GM11168 (cell line): Measurements from ENCODE around the gene SPX.

Experiments
- in situ Hi-C: fragments of 300-500 bp; cut with MboI; formaldehyde crosslinking; loops from one replicate; pipeline ENCODE4 v1.12.0; 2022; ENCODE audit warnings: low sequenced_read_pairs; ENCODE audit not compliant: unreplicated experiment

The SPX gene

DNA sequence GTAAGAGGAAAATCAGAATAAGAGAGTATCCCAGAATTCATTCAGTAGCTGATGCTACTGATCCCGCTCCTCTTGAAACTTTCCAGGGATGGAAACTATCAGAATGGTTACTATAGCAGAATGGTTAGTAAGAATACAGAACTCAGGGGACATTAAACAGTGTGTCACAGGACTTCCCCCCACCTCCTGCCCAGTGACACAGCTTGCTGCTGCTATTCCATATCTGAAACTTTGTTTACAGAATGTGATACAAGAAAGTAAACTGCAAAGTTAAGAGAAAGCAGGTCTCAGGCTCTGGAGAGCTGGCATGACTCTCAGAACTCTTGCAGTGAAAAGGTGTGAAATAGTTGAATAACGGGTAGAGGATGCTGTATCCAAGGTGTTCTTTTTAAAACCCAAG, 3.4 kb downstream of the SPX start:
- in situ Hi-C loops: no loop called here

DNA sequence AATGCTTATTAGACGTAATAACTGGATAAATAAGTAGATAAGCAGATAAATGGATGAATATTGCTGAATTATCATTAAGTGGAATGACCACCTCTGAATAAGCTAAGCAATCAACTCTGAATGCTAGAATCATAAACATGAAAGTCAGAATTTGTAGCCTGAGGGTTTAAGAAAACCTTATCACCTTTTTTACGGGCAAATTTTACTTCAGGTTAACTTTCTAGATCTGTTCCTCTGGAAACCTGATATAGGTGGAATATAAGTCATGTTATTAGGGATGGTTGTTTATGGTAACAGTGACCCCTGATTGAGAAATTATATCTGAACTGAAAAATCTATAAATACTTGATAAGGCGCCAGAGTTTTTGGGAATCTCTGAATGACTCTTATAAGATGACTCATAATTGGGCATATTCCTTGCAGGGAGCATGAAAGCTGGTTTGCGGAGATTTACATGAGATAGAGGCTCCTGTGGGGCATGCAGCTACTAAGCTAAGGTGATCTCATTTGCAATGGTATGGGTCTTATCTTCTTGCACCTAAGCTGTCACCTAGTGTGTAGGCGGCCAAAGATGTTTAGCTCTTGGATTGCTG, 12.1 kb downstream of the SPX start:
- in situ Hi-C loops: no loop called here

DNA sequence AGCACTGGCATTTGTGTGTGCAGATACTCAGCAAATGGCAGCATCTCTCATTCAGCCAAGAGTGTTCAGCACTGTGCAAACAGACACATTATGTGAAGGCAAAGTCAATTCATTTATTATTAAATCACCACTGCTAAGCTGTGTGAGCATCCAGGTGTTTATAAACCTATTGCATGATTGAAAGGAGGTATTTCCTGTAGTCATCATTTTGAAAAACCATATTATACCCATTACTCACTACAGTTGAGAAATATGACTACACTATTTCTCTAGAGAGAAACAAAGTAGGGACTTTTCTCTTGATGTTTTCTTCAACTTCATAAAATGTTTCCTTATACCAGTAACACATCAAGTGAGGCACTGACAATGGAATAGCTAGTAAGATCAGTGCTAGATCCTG, 13.7 kb downstream of the SPX start:
- in situ Hi-C loops: no loop called here

- in situ Hi-C loops: no loop called here
Measured at GRCh38 chr12:21541773-21542172, 15.7 kb downstream of the SPX start.

DNA sequence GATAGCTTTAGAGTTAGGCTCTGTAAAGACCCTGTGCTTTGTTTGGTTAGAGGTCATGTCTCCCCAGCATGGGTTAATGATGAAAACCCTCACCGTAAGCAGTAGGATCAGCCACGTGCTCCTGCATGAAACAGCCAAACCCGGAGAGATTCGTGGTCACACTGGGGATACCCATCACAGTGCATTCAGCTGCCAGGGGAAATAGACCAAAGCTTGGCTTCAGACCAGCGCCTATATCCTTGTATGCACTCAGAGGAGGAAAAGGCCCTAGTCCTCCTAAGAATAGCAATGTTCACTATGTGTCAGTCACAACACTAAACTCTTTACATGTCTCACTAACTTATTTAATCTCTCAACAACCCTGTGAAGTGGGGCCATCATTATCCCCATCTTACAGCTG, 16.3 kb downstream of the SPX start:
- in situ Hi-C loops: no loop called here

DNA sequence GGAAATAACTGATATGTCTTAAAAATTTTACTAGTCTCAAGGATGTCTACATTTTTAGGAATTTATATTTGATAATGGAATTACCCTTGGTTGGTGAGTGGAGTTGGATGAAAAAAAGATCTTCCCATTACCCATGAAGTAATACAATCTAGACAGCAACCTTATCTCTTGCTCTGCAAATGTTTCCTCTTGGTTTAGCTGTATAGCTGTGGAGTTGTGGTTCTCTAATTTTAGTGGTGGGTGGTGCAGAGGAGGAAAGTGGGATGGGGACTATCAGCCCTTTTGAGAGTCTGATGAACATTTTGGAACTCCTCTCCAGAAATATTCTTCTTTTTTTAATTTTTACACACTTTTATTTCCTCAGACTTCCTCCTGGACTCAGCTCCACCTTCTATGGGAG, 17.1 kb downstream of the SPX start:
- in situ Hi-C loops: no loop called here

DNA sequence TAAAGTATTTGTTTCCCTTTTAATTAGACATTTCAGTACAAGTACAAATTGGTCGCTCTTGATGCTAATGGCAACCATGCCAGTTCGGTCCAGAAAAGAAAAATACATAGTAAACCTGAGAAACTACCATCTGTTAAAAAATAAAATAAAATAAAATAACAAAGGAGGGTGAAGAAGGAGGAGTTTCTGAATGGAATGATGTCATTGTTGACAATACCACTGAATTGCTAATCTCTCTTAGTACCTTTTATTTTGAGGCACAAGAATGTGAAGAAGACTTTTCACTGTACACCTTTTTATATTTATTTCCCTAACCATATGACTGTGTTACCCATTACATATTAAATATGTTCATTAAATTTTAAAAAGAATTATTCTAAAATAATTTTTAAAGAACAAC, 19.5 kb downstream of the SPX start:
- in situ Hi-C loops: no loop called here

GRCh38 chr12:21546716-21547115, 20.6 kb downstream of the SPX start:
- in situ Hi-C loops: no loop called here

DNA sequence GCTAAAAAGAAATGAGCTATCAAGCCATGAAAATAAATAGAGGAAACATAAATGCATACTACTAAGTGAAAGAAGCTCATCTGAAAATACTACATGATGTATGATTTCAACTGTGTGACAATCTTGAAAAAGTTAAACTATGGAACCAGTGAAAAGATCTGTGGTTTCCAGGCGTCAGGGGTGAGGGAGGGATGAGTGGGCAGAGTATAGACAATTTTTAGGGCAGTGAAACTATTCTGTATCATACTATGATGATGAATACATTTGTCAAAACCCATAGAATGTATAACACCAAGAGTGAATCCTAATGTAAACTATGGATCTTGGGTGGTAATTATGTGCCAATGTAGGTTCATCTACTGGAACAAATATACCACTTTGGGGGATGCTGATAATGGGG, 21.3 kb downstream of the SPX start:
- in situ Hi-C loops: no loop called here

DNA sequence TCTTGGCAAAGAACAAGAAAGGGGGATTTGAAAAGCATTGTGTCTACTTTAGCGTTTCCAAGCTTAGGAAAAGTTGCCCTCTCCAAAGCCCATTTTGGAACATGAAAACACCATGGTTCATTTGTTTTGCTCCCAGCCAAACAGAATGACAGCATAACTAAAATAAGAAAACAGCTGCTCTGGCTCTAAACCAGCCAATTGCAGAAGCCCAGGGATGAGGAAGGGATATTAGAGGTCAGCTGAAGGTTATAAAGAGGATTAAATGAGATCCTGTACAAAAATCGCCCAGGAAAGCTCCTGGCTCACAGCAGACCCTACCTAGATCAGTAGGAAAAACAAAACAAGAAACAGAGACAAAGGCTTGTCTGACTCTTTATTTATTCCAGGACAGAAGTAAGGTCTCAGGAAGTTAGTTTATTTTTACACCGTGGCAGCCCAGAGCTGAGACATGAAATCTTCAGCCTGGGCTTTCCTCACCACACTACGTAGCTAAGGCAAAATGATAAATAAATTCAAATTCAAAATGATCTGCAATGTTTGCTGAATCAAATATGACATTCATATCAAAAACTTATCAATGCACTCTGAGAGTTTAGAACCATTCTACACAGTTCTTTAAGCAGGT, 25.9 kb downstream of the SPX start:
- in situ Hi-C loops: no loop called here

DNA sequence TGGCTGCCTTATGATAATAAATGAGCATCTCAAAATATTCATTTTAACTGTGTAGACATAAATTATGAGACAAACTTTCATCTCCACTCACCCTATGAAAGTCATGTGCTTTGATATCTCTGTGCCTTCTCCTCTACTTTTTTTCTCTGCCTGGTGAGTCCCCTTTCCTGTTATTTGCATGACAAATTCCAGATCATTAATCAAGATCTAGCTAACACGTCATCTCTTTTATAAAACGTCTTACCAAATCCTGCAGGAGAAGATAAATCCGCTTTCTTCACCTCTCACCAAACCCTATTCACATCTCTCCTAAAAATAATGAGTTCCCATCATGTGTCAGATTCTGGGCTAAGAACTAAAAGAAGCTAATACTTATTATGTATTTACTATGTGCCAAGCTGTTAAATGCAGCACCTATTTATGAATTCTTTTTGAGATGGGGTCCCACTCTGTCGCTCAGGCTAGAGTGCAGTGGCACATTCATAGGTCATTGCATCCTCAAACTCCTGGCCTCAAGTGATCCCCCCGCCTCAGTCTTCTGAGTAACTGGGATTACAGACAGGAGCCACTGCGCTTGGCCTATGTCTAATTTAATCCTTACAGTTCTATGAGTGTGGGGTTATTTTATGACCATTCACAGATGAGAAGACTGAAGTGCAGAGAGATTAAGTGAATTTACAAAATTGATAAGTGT, 26.7 kb downstream of the SPX start:
- in situ Hi-C loops: no loop called here

DNA sequence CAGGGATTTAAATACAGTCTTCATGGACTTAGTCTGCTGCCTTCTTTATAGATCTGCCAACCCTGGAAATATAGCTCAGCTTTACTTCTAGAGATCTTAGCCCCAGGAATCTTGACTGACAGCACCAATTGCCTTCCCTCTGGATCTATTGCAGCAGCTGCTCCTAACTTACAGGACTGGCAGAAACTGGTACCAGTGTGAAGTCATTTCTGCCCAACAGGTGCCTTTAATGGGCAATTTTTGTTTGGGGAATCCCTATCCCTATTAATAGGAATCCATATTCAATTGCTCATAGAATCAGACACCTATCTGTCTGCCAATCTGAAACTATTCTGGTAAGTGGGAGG, 27.2 kb downstream of the SPX start:
- in situ Hi-C loops: no loop called here

- in situ Hi-C loops: no loop called here
Measured at GRCh38 chr12:21558100-21558679, 32.1 kb downstream of the SPX start.

DNA sequence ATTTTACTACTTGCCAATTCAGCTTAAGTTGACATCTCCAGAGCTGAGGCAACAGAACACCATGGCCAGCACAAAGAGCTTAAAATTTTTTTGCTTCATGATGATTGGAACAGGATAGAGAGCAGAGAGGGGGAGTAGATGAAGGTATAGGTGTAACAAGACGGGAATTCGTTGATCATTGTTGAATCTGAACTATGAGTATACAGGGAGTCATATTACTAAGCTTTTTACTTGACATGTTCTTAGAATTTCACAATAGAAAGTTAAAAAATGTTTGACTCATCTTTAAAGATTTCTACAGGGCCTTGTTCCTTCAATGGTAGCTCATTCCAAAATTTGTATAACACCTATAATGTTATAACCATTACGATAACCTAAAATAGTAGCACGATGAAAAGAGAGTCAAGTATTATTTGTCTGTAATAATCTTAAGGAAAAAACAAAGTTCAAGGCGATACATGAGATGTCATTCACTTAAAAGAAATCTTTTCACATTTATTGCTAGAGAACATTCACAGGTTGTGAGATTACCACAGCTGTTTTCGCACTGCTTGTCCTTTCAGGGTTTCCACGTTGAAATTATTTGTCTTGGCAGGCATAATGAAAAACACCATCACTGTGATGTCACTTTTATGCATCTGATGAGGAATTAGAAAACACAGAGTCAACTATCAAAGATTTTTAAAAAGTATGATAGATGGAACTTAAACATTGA, 33.9 kb downstream of the SPX start:
- in situ Hi-C loops: no loop called here

DNA sequence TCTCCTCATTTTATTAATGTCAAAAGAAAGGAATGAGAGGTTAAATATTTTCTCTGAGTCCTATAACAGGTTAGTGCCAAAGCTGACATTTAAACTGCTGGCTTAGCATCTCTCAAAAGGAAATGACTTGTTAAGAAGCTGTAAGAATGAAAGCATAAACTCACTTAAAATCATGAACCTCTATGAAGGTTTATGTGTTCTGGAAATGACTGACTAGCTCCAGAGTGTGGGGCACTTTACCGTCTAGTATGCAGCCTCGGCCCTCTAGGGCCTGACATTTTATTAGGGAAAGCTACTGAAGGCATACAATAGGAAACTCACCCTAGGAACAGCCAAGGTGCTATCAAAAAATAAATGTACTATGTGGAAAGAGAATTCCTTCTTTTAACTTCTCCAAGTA, 35.1 kb downstream of the SPX start:
- in situ Hi-C loops: no loop called here

GRCh38 chr12:21562859-21563258, 36.8 kb downstream of the SPX start:
- in situ Hi-C loops: no loop called here

DNA sequence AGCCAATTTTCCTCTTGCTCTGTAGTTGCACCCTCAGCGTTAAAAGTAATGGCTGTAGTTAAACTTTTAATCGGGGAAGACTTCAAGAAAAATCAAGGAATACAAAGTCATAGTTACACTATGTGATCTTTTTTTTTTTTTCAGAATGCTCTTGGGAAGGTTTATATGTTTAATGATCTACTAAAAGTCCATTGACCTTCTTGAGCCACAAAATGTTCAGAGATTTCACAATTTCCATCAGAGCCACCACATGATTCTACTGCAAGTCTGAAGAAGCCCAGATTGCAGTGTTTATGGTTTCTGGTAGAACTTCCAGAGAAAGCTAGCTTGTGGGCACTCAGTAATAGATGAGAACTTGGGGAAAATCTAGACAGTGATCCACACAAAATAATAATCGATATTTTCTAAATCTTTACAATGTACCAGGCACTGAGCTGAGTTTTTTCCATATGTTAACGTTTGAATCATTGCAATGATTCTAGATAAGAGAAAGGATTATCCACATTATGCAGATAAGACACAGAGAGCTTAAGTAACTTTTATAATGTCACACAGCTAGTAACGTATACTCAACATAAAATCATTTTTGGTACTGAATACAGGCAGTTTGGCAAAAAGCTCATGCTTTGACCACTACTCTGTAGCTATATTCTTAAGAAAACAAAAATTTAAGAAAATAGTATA, 40.3 kb downstream of the SPX start:
- in situ Hi-C loops: no loop called here

- in situ Hi-C loops: no loop called here
Measured at GRCh38 chr12:21566907-21567394, 40.9 kb downstream of the SPX start.

DNA sequence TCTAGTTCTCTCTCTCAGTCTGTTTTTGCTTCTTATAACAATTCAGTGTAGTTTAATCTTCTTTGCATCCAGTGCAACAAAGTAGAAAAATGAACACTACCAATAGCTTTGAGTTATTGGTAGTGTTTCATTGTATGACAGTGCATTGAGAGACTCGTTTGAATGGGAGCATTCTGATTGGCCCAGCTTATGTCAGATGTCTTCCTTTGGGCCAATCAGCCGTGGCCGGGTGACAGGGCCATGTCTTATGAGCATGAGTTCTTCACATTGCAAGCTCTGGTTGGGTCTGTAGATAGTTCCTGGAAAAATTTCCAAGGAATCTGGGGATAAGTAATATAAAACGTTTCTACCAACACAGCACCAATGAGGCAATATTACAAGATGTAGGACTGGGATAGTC, 42.0 kb downstream of the SPX start:
- in situ Hi-C loops: no loop called here

GRCh38 chr12:21571046-21571445, 45.0 kb downstream of the SPX start:
- in situ Hi-C loops: no loop called here
